HEK293T (cell line): ENCODE measurements around the gene SLC6A17.

Experiments used
- ARNT ChIP-seq: fragments of 450-650 bp; IDR thresholded peaks from 2 replicates; pipeline ENCODE4 v1.6.1; 2017; ENCODE audit warnings: mild to moderate bottlenecking
- BHLHE40 ChIP-seq: fragments of 450-650 bp; IDR thresholded peaks from 2 replicates; pipeline ENCODE4 v1.6.1; 2016; ENCODE audit warnings: mild to moderate bottlenecking, moderate library complexity, borderline replicate concordance
- ELF4 ChIP-seq: fragments of 450-650 bp; IDR thresholded peaks from 2 replicates; pipeline ENCODE4 v1.6.1; 2017; ENCODE audit warnings: antibody characterized with exemption
- FOXA1 ChIP-seq: fragments of 450-650 bp; IDR thresholded peaks from 2 replicates; pipeline ENCODE4 v1.6.1; 2016; ENCODE audit warnings: mild to moderate bottlenecking
- FOXK2 ChIP-seq: fragments of 450-650 bp; IDR thresholded peaks from 2 replicates; pipeline ENCODE4 v1.6.1; 2016; ENCODE audit warnings: mild to moderate bottlenecking
- FOXM1 ChIP-seq: fragments of 450-650 bp; IDR thresholded peaks from 2 replicates; pipeline ENCODE4 v1.6.1; 2017; ENCODE audit warnings: mild to moderate bottlenecking, borderline replicate concordance
- L3MBTL2 ChIP-seq: fragments of 450-650 bp; conservative IDR thresholded peaks from 2 replicates; pipeline ENCODE4 v1.6.1; 2016; ENCODE audit warnings: mild to moderate bottlenecking
- SP1 ChIP-seq: fragments of 450-650 bp; IDR thresholded peaks from 2 replicates; pipeline ENCODE4 v1.6.1; 2017
- TARDBP ChIP-seq: fragments of 450-650 bp; IDR thresholded peaks from 2 replicates; pipeline ENCODE4 v1.6.1; 2016

GRCh38 chr1:110150330-110151174 lies at the start of gene SLC6A17:
- TF ChIP-seq TARDBP, result no peak
- peak; percentile 82 for TF ChIP-seq L3MBTL2
- no peak for TF ChIP-seq SP1
- TF ChIP-seq FOXK2, result no peak
- no peak for TF ChIP-seq FOXA1
- TF ChIP-seq ELF4, result no peak
- TF ChIP-seq FOXM1, result no peak
- TF ChIP-seq ARNT, result no peak
- TF ChIP-seq BHLHE40, result no peak
